Neural progenitor cell (in vitro differentiated cells): ENCODE results near the gene SLC34A1. TPM values are rescaled to one million over a fixed set of nuclear protein-coding genes. Genes with fewer than 3 reads are reported as not detected.

Experiments
- DNase-seq: peaks from one replicate; pipeline ENCODE4 v3.0.0-alpha.2; 2016; ENCODE audit warnings: low spot score
- H2AFZ ChIP-seq: fragments of 200-600 bp; sonication (generic); replicated peaks from 2 replicates; pipeline ENCODE4 v1.6.1; 2016; ENCODE audit warnings: antibody characterized with exemption
- H3F3A ChIP-seq: fragments of 200-600 bp; sonication (generic); 2 replicates; pipeline ENCODE4 v1.6.1; 2016; ENCODE audit warnings: antibody characterized with exemption, low read depth
- H3K27ac ChIP-seq: fragments of 200-600 bp; sonication (generic); 2 replicates; pipeline ENCODE4 v1.5.1; 2016; ENCODE audit warnings: mild to moderate bottlenecking
- H3K27me3 ChIP-seq: fragments of 200-600 bp; sonication (generic); 2 replicates; pipeline ENCODE4 v1.6.1; 2016; ENCODE audit warnings: mild to moderate bottlenecking, moderate library complexity
- H3K36me3 ChIP-seq: fragments of 200-600 bp; sonication (generic); 2 replicates; pipeline ENCODE4 v1.5.1; 2016
- H3K4me1 ChIP-seq: fragments of 200-600 bp; sonication (generic); 2 replicates; pipeline ENCODE4 v1.6.1; 2016; ENCODE audit warnings: mixed run types
- H3K4me2 ChIP-seq: fragments of 200-600 bp; sonication (generic); 2 replicates; pipeline ENCODE4 v1.6.1; 2016
- H3K4me3 ChIP-seq: fragments of 200-600 bp; sonication (generic); 2 replicates; pipeline ENCODE4 v1.5.1; 2016
- H3K79me2 ChIP-seq: fragments of 200-600 bp; sonication (generic); 2 replicates; pipeline ENCODE4 v1.6.1; 2016; ENCODE audit warnings: low read depth
- H3K9ac ChIP-seq: fragments of 200-600 bp; sonication (generic); 2 replicates; pipeline ENCODE4 v1.6.1; 2016
- H3K9me3 ChIP-seq: fragments of 200-600 bp; sonication (generic); 2 replicates; pipeline ENCODE4 v1.5.1; 2016; ENCODE audit warnings: low read depth
- H4K20me1 ChIP-seq: fragments of 200-600 bp; sonication (generic); 2 replicates; pipeline ENCODE4 v1.6.1; 2016; ENCODE audit warnings: low read depth
- H3K27ac Mint-ChIP-seq: 3 replicates; pipeline ENCODE4 v1.8.0; 2021; ENCODE audit warnings: mixed read lengths
- H3K27me3 Mint-ChIP-seq: 2 replicates; pipeline ENCODE4 v1.8.0; 2022; ENCODE audit warnings: low read depth, mild to moderate bottlenecking, inconsistent platforms, moderate library complexity, mixed read lengths; ENCODE audit not compliant: insufficient read depth
- H3K36me3 Mint-ChIP-seq: 3 replicates; pipeline ENCODE4 v1.8.0; 2021; ENCODE audit warnings: mixed read lengths
- H3K4me1 Mint-ChIP-seq: 3 replicates; pipeline ENCODE4 v1.8.0; 2021; ENCODE audit warnings: mixed read lengths
- H3K4me3 Mint-ChIP-seq: 3 replicates; pipeline ENCODE4 v1.8.0; 2021; ENCODE audit warnings: mild to moderate bottlenecking, moderate library complexity, mixed read lengths
- H3K9me3 Mint-ChIP-seq: 3 replicates; pipeline ENCODE4 v1.8.0; 2020; ENCODE audit warnings: mixed read lengths
- EZH2 ChIP-seq: fragments of 200-600 bp; sonication (generic); IDR thresholded peaks from 2 replicates; pipeline ENCODE4 v1.6.1; 2017; ENCODE audit warnings: antibody characterized with exemption, mild to moderate bottlenecking, moderate library complexity
- EZH2phosphoT487 ChIP-seq: fragments of 200-600 bp; sonication (generic); IDR thresholded peaks from 2 replicates; pipeline ENCODE4 v1.6.1; 2017; ENCODE audit warnings: antibody characterized with exemption
- total RNA-seq: library from RNA; depleted of rRNA; stranded (reverse); fragments of >200 nt; gene quantifications from 2 replicates; pipeline ENCODE4 v1.2.3, GENCODE V29; 2015; ENCODE audit warnings: low replicate concordance
- TF ChIP-seq, protein P1 (sequence below): fragments of 200-600 bp; sonication (generic); IDR thresholded peaks from 2 replicates; pipeline ENCODE4 v1.5.1; 2017; ENCODE audit warnings: antibody characterized with exemption, mild to moderate bottlenecking

Gene SLC34A1
- total RNA-seq, 1 donor from 2014 or later, result not detected

DNA sequence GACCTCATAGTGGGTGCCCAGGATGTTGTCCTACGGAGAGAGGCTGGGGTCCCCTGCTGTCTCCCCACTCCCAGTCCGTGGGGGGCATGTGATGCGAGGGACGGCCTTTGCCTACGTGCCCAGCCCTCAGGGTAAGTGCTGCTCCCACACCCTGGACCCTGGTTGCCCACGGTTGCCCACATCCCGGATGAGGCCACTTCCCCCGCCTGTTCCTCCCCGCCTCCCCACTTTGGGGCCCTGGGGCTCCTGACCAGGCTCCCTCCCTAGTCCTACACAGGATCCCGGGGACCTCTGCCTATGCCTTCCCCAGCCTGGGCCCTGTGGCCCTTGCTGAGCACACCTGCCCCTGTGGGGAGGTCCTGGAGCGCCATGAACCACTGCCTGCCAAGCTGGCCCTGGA is 1.5 kb downstream of the SLC34A1 start:
- Histone ChIP-seq H3K27ac (no peak overlapping the region), H3K27me3 (peaks cover 26% of the 10 kb centered on the region), H3K4me1 (no peaks in the 10 kb centered on the region), H3K4me2 (no peak overlapping the region), H3K4me3 (no peak overlapping the region), H3K36me3 (no peaks in the 10 kb centered on the region), H3F3A (peaks cover 4% of the 10 kb centered on the region), H3K79me2 (no peaks in the 10 kb centered on the region), H2AFZ (no peak overlapping the region), H3K9ac (no peak overlapping the region), H4K20me1 (no peaks in the 10 kb centered on the region), H3K9me3 (no peaks in the 10 kb centered on the region)
- Mint-ChIP-seq H3K27ac (no peak overlapping the region), H3K9me3 (no peaks in the 10 kb centered on the region), H3K4me3 (no peak overlapping the region), H3K36me3 (no peaks in the 10 kb centered on the region), H3K27me3 (peaks cover 18% of the 10 kb centered on the region), H3K4me1 (peaks cover 34% of the 10 kb centered on the region)
- no peak for DNase-seq
- TF ChIP-seq, protein P1, sequence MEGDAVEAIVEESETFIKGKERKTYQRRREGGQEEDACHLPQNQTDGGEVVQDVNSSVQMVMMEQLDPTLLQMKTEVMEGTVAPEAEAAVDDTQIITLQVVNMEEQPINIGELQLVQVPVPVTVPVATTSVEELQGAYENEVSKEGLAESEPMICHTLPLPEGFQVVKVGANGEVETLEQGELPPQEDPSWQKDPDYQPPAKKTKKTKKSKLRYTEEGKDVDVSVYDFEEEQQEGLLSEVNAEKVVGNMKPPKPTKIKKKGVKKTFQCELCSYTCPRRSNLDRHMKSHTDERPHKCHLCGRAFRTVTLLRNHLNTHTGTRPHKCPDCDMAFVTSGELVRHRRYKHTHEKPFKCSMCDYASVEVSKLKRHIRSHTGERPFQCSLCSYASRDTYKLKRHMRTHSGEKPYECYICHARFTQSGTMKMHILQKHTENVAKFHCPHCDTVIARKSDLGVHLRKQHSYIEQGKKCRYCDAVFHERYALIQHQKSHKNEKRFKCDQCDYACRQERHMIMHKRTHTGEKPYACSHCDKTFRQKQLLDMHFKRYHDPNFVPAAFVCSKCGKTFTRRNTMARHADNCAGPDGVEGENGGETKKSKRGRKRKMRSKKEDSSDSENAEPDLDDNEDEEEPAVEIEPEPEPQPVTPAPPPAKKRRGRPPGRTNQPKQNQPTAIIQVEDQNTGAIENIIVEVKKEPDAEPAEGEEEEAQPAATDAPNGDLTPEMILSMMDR, result no peak
- TF ChIP-seq EZH2 (no peak), EZH2phosphoT487 (no peak)

DNA sequence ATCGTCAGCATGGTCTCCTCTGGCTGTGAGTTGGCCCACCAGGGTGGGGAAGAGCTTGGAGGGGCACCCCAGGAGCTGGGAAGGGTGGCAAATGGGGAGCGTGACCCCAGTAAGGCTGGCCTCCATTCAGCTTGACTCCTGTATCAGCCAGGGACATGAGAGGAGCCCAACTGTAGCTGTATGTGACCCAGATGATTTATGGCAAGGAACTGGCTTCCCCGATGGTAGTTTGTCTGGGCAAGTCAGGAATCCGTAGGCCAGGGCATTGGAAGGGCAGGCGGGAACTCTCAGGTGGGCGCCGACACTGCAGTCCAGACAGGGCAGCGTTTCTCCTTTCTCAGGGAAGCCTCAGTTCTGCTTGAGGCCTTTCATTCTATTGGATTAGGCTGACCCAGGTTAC is 2.3 kb downstream of the SLC34A1 start:
- H3K4me2 ChIP-seq, result no peak overlapping the region
- no peaks in the 10 kb centered on the region for H4K20me1 ChIP-seq
- H3K27me3 Mint-ChIP-seq, result peaks cover 18% of the 10 kb centered on the region
- H3K27ac ChIP-seq, result no peak overlapping the region
- H3K27me3 ChIP-seq, result peaks cover 26% of the 10 kb centered on the region
- no peaks in the 10 kb centered on the region for H3K9me3 ChIP-seq
- TF ChIP-seq, protein P1, result no peak
- TF ChIP-seq EZH2 (no peak), EZH2phosphoT487 (no peak)
- no peaks in the 10 kb centered on the region for H3K36me3 Mint-ChIP-seq
- no peaks in the 10 kb centered on the region for H3K4me1 ChIP-seq
- H3K4me3 Mint-ChIP-seq, result no peak overlapping the region
- no peak overlapping the region for H3K4me3 ChIP-seq
- H3K36me3 ChIP-seq, result no peaks in the 10 kb centered on the region
- no peak for DNase-seq
- H3K27ac Mint-ChIP-seq, result no peak overlapping the region
- no peaks in the 10 kb centered on the region for H3F3A ChIP-seq
- H3K79me2 ChIP-seq, result no peaks in the 10 kb centered on the region
- no peak overlapping the region for H3K9ac ChIP-seq
- no peaks in the 10 kb centered on the region for H3K9me3 Mint-ChIP-seq
- H3K4me1 Mint-ChIP-seq, result peaks cover 35% of the 10 kb centered on the region
- H2AFZ ChIP-seq, result no peak overlapping the region

GRCh38 chr5:177387405-177387804 is 3.2 kb downstream of the SLC34A1 start:
- H3F3A ChIP-seq, result no peaks in the 10 kb centered on the region
- no peaks in the 10 kb centered on the region for H3K79me2 ChIP-seq
- Mint-ChIP-seq H3K4me1 (peaks cover 35% of the 10 kb centered on the region), H3K27me3 (peaks cover 15% of the 10 kb centered on the region), H3K9me3 (no peaks in the 10 kb centered on the region), H3K36me3 (no peaks in the 10 kb centered on the region), H3K4me3 (no peak overlapping the region), H3K27ac (peak overlapping the region; percentile 21)
- no peaks in the 10 kb centered on the region for H4K20me1 ChIP-seq
- no peaks in the 10 kb centered on the region for H3K4me1 ChIP-seq
- no peak overlapping the region for H3K4me2 ChIP-seq
- no peak overlapping the region for H3K4me3 ChIP-seq
- no peak overlapping the region for H3K27ac ChIP-seq
- DNase-seq, result no peak
- no peaks in the 10 kb centered on the region for H3K9me3 ChIP-seq
- peaks cover 26% of the 10 kb centered on the region for H3K27me3 ChIP-seq
- no peak for TF ChIP-seq EZH2phosphoT487
- H3K36me3 ChIP-seq, result no peaks in the 10 kb centered on the region
- H2AFZ ChIP-seq, result no peak overlapping the region
- H3K9ac ChIP-seq, result no peak overlapping the region

DNA sequence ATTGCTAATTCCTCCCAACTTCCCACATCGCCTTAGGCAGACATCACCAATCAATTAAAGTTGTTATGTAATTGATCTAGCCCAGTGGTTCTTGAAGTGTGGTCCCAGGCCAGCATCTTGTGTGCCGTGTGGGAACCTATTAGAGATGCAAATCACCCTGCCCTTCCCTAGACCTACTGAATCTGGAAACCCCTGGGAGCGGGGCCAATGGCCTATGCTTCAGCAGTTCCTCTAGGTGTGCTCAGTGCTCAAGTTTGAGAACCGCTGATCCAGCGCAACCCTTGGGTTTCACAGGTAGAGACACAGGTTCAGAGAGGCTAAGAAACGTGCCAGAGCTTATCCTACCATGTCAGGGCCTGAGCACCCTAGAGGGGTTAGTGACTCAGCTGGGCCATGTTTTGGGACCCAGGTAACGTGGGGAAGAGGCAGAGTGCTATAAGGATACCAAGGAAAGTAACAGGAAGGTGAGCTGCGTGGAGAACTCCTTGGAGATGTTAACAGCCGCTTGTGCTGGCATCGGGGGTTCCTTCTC is 4.4 kb downstream of the SLC34A1 start:
- peaks cover 11% of the 10 kb centered on the region for H3K27me3 Mint-ChIP-seq
- H3K4me3 ChIP-seq, result no peak overlapping the region
- no peaks in the 10 kb centered on the region for H3K36me3 ChIP-seq
- no peak for TF ChIP-seq EZH2phosphoT487
- TF ChIP-seq, protein P1, result no peak
- no peak for TF ChIP-seq EZH2
- no peak overlapping the region for H3K4me2 ChIP-seq
- peaks cover 24% of the 10 kb centered on the region for H3K27me3 ChIP-seq
- no peaks in the 10 kb centered on the region for H3K79me2 ChIP-seq
- H3K9me3 Mint-ChIP-seq, result no peaks in the 10 kb centered on the region
- no peaks in the 10 kb centered on the region for H3K36me3 Mint-ChIP-seq
- peak overlapping the region; percentile 86 for H3K27ac Mint-ChIP-seq
- peaks cover 34% of the 10 kb centered on the region for H3K4me1 Mint-ChIP-seq
- H3K27ac ChIP-seq, result no peak overlapping the region
- no peaks in the 10 kb centered on the region for H4K20me1 ChIP-seq
- no peak for DNase-seq
- H3K4me3 Mint-ChIP-seq, result no peak overlapping the region
- no peak overlapping the region for H2AFZ ChIP-seq
- no peak overlapping the region for H3K9ac ChIP-seq
- no peaks in the 10 kb centered on the region for H3F3A ChIP-seq
- H3K4me1 ChIP-seq, result no peaks in the 10 kb centered on the region
- H3K9me3 ChIP-seq, result no peaks in the 10 kb centered on the region
